GM18873 (cell line): ENCODE results near the gene NOC4L.

Source experiments
- ATAC-seq: cut with Tn5 transposase; IDR thresholded peaks from one replicate; pipeline ENCODE4 v1.9.1; 2021; ENCODE audit warnings: mild to moderate bottlenecking, moderate library complexity, moderate number of reproducible peaks; ENCODE audit not compliant: unreplicated experiment, low FRiP score

NOC4L gene

DNA sequence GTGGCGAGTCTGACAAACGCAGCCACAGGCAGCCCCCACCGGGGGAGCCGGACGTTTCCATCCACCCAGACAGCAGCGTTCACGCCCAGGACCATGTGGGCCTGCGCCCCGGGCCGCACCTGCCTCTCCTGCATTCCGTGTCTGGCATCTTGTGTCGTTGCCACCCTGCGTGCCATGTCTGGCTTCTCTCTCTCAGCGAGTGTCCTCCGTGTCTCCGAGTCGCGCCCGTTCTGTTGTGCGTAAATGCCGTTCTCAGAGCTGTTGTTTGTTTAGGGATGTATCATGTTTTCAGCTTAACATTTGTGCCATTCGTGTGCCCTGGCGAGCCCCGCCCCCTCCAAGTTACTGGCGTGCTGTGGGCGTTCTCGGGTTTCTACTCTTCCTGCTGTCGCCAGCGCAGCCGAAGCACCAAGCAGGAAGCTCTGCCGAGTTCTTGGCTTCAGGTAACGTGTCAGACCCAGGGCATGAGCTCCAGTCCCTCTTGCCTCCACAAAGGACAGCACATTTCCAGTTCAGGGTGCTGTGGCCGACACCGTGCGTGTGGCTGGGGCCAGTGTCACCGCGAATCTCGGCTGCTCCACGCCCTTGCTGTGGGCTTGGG is 34.6 kb downstream of the NOC4L start:
- no peak for ATAC-seq

DNA sequence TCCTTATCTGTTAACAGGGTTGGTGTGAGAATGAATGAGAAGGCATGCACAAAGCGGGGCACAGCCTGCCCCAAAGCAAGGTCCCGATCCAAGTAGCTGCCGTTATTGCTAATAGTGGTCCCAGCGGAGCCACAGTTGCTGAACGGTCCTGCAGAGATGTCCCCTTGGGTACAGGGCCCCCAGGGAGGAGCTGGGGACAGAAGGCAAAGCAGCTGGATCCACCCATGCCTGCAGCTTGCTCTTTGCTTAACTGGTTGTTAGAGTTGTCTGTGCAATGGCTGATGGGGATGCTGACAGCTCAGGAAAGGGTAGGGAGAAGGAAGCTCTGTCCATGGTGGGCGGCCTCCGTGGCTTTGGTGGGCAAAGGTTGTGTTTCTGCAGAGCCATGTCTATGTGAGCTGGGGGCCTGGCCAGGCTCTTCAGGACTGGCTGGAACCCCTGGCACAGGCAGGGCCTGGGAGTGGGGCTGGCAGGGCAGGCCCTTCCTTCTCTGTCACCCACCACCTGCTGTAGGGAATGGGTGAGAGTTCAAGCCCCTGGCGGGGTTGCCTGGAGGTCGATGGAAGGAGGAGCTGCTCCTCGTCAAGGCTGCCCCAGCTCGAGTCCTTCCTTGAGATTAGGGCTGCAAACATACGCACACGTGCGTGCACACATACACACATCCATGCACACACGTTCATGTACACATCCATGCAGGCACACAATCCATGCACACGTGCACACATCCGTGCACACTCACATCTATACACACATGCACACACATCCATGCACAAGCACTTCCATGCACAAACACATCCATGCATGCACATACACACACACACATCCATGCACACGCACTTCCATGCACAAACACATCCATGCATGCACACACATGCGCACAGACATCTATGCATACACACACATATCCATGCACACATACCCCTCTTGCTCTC is 35.4 kb downstream of the NOC4L start:
- no peak for ATAC-seq

DNA sequence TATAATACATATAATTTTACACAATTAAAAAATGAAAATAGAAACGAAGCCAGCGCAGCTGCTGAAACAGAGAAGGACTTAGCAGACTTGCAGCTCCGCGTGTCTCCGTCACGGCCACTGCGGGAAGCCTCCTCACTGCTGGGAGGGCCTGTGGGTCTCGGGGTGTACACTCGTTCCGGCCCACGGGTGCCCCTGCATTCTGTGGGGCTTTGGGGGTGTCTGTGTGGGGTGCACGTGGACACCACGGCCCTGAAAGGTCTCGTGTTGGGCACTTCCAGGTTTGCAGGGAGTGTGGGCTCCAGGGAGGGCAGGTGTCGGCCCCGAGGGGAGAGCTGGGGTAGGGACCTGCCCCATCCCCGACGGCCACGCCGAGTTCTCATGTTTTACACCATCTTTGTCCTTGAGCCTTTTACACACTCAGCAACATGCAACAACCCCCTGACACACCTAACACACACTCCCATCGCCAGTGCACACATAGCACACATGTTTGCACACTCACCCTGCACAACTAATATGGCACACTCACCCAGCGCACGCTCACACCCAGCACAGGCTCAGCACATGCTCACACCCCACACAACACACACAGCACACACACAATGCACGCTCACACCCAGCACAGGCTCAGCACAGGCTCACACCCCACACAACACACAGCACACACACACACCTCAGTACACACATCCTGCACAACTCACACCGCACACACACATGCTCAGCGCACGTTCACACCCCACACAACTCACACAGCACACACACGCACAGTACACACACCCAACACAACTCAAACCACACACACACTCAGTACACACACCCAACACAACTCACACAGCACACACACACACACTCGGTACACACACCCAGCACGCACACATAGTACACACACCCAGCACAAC is 36.6 kb downstream of the NOC4L start:
- no peak for ATAC-seq

DNA sequence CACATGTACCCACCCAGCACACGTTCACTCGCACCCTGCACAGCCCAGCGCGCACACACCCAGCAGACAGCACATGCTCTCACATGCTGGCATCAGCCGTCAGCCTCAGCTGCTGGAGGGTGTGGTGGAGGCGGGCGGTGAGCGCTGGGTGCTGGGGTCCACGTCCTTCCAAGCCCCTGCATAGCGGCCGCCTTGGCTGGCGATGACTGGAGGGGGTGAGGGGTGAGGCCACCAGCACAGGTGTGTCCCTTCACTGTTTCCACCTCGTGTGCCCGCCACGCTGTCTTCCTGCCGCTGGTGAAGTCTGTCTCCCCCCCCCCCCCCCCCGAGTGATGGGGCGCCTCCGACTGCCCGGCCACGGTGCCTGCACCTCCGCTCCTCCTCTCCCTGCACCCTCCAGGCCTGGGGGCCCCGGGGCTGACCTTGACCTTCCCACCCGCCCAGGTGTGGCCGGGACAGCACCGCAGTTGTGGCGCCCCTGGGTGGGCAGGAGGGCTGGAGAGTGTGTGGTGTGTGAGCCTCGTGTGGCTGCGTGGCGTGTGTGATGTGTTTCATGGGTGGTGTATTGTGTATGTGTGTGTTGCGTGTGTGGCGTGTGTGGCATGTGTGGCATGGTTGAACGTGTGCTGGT is 37.4 kb downstream of the NOC4L start:
- no peak for ATAC-seq

DNA sequence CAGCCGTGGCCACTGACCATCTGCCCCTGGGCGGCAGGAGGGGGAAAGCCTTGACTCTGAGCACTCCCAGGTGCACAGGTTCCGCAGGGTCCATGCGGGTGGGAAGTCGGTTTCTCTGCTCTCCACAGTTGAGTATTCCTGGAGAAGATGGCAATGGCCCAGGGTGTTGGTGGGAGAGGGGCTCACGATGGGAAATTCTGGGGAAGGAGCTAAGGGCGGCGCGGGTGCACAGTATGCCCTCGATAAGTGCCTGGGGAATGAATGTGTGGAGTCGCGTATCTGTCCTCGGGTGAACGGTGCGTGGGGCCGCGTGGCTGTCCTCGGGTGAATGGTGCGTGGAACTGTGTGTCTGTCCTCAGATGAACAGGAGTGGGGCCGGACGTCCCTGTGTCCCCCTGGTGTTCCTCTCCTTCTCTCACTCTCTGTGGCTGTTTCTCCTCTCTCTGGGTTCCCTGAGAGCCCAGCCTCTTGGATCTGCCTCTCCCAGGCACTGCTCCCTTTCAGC is 38.0 kb downstream of the NOC4L start:
- no peak for ATAC-seq

DNA sequence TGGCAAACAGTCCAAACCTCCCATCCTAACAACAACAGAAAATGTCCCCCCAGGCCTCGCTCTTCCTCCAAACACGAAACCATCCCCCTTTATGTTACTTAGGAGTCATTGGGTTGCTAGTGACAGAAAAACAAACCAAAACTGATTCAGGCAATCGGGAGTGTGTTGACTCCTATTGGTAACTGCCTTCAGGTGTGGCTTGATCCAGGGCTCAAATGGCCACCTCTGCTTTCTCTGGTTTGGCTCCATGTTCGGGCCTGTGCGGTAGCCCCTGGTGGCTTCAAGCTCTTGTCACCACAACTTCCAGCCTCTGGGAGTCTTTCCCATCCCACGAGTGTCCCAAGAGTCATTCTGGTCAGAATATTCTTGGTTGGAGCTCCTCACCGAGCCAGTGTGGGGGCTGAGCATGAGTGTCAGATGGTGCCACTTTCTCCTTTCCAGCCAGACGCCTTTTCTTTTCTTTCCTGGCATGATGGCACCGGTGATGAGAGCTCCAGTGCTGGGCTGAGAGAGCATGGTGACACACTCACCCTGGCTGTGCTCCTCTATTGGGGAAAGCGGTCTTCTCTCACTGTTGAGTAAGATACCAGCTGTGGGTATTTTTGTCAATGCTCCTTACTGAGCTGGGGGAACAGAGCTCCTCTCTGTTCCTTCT is 38.6 kb downstream of the NOC4L start:
- ATAC-seq, result no peak

DNA sequence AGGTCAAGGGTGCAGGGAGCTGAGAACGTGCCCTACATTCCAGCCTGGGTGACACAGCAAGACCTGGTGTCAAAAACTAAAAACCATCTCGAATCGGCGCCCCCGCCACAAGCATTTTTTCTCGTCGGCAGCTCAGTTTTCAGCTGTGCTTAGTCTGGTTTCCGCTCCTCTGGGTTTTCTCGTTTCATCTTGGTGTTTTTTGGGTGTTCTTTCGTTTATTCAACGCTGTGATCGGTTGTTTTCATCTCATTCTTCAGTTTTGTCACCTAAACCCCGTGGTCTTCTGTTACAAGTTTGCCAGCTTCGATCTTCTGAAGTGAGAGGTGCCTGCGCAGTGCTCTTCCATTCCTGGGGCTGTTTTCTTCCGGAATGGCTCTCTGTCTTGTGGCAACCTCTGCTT is 41.4 kb downstream of the NOC4L start:
- ATAC-seq, result no peak

DNA sequence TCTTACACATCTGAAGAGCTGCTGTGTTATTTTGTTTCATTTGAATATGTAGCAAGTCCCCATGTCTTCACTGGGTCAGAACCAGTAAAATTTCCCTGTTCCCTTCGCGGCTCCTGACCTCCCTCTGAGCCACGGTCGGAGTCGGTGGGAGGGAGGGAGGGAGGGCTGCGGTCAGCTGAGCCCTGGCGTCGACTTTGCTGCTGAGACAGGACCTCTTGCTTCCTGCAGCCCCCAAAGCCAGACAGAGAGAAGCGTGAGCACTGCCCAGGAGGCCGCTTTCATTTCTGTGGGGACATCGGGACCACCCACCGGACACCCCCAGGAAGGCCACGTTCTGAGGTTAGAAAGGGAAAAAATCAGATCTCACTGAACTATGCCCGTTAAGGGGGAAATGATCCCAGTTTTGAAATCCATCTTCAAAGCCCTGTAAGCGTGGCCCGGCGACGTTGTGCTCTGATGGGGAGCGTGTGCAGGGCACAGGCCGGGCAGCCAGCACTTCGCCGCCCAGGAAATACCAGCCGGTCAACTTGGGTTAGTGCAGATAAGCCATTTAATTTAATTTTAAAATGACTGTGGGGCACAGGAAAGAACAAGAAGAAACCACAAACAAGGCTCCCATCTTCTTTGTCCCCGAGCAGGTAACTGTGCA is 42.1 kb downstream of the NOC4L start:
- no peak for ATAC-seq

DNA sequence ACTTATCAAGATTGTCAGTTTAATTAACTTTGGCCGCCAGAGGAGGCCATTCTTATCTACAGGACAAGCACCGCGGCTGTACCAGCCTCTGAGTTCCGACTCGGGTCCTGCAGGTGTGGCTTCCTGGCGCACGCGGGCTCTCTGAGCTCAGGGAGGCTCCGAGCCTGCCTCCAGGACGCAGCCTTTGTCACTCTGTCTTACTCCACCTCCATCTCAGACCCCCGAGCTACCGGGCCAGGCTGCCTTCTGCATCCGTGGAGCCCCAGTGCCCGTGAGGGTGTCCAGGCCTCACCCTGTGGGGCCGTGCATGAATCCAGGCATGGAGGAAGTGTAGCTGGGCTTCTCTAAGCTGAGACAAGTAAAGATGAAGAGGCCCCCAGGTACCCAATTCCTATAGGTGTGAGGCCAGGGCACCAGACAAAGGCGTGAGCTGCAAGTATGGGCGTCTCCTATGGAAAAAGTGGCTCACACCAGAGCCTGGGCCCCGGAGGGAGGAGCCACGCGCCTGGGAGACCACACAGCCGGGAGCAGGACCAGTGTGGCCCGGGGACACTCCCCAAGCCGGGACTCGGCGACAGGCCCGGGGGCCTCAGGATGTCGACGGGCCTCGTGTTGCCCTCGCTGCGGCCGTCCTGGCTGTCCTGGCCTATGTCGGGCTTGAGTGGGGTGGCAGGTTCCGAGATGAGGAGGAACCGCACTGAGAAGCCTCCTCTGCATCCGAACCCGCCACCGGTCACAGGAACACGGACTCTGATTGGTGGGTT is 42.8 kb downstream of the NOC4L start:
- ATAC-seq, result no peak

DNA sequence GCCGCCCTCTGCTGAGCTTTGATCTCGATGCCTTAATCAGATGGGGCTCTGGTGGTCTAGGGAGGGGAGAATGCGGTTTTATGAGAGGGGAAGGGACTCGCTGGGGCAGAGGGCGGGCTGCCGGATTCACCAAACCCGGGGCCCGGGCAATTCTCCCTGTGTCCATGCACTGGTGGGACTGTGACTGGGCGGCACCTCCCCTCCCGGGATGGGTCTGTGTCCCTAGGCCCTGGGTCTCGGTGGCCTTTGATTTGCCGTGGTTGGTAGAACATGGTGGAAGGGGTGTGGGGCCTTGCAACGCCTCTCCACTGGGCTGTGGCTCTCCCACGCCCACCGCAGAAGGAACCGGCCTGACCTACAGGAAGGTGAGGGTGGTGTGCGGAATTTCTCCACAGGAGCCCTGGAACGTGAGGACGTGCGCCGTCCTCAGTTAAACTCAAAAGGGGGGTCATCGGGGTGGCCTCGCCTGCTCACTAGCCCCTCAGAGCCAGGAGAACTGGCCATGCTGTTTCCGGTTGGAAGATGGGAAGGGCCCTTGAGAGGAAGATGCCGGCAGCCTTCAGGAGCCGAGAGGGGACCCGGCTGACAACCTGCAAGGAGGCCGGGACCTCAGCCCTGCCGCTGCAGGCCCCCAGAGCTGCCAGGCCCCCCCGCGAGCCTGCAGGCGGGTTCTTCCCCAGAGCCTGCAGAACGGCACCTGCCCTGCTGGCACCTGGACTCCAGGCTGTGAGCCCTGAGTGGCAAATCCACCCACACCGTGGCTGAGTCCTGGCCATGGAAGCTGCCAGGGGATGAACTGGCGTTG is 43.6 kb downstream of the NOC4L start:
- no peak for ATAC-seq

DNA sequence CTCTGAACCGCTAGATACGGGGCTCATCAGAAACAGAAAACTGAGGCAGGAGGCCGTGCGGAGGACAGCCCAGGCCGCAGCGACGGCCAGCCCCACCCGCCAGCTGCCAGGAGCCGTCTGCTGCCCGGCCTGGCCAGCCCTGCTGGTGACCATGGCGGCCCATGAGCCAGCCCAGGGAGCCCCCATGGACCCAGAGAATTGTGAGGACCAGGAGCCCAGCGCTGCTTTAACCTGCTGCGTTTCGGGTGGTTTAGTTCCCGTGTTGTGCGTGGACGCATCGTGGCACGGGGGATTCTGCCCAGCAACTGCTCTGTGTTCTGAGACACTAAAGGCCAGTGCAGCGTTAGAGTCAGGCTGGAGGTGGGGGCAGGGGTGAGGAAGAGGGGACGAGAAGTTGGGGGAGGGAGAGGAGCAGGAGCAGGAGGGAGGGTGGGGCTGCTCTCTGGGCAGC is 44.2 kb downstream of the NOC4L start:
- ATAC-seq, result no peak

DNA sequence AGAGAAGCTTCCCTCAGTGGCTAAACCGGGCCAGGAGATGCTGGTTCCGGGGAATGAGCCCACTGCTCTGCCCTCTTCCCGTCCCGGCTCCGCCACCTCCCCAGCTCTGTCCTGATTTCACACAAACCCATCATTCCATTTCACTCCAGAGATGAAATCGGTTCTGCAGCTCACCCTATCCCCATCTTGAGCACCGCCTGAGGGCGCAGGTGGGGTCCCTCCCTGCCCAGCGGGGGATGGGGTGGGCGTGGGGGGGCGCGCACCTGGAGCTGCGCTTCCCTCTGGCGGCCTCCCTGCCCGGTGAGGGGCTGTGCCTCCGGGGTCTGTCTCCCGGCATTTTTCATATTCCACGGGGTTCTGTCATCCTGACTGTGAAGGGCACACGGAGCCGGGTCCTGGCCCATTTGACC is 44.7 kb downstream of the NOC4L start:
- ATAC-seq, result no peak

DNA sequence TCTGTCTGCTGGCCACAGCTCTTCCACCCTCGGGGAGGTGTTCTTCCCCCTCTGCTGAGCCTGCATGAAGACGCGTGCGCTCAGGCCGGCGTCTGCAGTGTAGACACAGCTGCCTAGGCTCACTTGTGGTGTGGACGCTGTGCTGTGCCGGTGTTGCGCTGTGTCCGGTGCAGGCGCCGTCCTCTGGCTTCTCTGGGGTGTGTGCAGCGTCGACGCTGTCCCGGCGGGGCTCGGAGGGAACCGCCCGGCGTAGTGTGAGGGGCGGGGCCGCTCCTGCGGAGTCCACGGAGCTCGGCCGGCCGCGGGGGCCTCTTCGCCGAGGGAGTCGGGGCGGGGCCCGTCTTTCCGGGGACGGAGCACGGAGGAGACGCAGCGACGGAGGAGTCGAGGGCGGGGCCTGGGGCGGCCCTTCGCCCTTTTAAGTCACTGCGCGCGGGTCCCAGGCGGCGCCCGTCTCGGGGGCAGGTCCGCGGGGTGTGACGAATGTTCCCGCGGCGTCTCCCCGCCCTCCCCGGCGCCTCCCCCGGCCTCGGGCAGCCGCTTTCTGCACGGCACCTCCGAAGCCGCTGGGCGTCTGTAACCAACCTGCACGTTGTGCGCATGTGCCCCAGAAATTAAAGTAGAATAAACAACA is 45.2 kb downstream of the NOC4L start:
- ATAC-seq, result peak; percentile 62

DNA sequence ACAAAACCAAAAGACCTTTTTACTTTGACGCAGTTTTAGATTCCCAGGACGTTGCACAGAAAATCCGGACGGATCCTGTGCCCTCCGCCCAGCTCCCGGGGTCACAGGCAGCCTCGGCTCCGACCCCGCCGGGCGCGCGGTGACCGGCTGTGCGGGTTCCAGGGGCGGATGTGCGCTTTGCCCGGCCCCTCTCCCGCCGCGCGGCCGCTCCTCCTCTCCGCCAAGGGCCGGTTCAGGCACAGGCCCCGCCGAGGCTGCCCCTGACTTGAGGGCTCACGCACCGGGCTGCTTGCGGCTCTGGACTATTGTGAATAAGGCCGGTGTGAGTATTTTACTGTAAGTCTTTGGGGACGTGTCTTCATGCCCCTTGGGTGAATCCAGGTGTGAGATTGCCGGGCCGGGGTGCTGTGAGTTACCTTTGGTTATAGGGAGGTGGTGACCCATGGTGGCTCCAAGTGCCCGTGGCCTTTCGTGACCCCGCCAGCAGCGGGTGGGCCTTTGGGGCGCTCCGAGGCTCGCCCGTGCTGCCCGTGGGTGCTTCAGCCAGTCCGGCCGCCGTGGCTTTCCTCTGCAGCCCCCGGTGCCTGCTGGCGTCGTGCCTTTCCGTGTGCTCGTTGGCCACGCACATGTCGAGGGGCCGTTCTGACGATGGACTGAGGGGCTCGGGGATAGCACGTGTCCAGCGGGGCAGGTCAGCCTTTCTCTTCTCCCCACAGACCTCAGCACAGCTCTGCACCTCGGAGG is 45.9 kb downstream of the NOC4L start:
- ATAC-seq, result peak; percentile 24

DNA sequence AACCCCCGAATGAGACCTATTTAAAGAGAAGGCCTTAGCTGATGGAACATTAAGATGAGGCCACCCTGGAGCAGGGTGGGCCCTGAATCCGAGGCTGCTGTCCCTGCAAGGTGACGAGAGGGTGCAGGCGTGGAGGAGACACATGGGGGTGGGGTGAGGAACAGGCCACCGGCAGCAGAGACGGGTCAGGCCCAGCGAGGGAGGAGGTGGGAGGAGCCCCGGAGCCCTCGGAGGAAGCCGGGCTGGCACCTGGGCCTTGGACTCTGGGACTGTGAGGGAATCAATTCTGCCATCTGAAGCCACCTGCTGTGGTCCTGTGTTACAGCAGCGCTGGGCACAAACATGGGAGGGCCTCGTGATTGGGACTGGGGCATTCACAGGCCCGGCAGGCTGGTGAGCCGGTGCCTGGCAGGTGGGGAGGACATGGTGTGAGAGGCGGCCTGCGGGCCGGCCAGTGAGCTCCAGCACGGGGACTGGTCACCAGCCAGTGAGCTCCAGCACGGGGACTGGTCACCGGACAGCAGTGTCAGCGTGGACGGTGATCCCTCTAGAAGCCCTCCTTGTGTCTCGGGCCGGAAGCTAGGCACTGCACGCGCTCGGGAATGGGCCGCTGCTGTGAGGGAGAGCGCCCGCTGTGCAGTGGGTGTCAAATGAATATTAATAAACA is 46.7 kb downstream of the NOC4L start:
- no peak for ATAC-seq
